ENCODE measurements around the gene DNAJC15. TPM values are rescaled to one million over a fixed set of nuclear protein-coding genes. Genes with fewer than 3 reads are reported as not detected.

DNAJC15 gene
- total RNA-seq, 1 experiment from 2014 or later, result 72.2 TPM

GRCh38 chr13:43061496-43062280 lies 38.3 kb downstream of the DNAJC15 start:
- no peak overlapping the region for H3K4me3 ChIP-seq (ENCODE audit: low read depth, low read length)
- CTCF ChIA-PET, result interaction anchor here (0.9 kb wide), 1 partner anchor 93 kb away, joined by 3 read pairs; no protein-coding TSS in a partner anchor
- peaks cover 40% of the 10 kb centered on the region for H3K4me1 Mint-ChIP-seq (ENCODE audit: low read depth, unreplicated experiment)

GRCh38 chr13:43071824-43072223 lies 48.4 kb downstream of the DNAJC15 start:
- Mint-ChIP-seq H3K4me1 (ENCODE audit: low read depth, unreplicated experiment) (peaks cover 42% of the 10 kb centered on the region), H3K36me3 (ENCODE audit: insufficient read depth, unreplicated experiment) (peaks cover 92% of the 10 kb centered on the region), H3K9me3 (ENCODE audit: unreplicated experiment) (no peaks in the 10 kb centered on the region), H3K27ac (ENCODE audit: unreplicated experiment) (peak overlapping the region; percentile 71), H3K27me3 (ENCODE audit: insufficient read depth, unreplicated experiment) (no peaks in the 10 kb centered on the region), H3K4me3 (ENCODE audit: unreplicated experiment) (peak overlapping the region; percentile 20)
- H3K27me3 ChIP-seq (replicated peaks; ENCODE audit: control insufficient read depth, insufficient read depth, low read length), result no peaks in the 10 kb centered on the region
- H3K4me1 ChIP-seq, result peaks cover 48% of the 10 kb centered on the region
- no peaks in the 10 kb centered on the region; the same call in 1 of the 2 replicates for H3K36me3 ChIP-seq (ENCODE audit: control insufficient read depth, insufficient read depth, low read length)
- no peaks in the 10 kb centered on the region for H3K9me3 ChIP-seq
- ChIA-PET POLR2A (interaction anchor here (1.2 kb wide), 2 partner anchors 17 to 80 kb away, joined by 4 to 6 read pairs; partner anchors contain the start of gene EPSTI1), CTCF (no interaction called here)
- DNase-seq, result no peak
- TF ChIP-seq CTCF (IDR thresholded peaks at IDR 0.05; ENCODE audit: insufficient read depth in 1 of 2, low read depth in 1 of 2, low read length in 1 of 2, severe bottlenecking in 1 of 2, unreplicated experiment in 1 of 2), result no peak
- H3K4me3 ChIP-seq (ENCODE audit: low read depth, low read length), result no peak overlapping the region
- BruUV-seq (replicated peaks), result no TSS peak
- intact Hi-C loops (cut with micrococcal nuclease; ENCODE audit: unreplicated experiment), result loop anchor here (5.0 kb wide), 1 partner anchor 100 kb away; no protein-coding TSS in a partner anchor

More at GRCh38 chr13:43061496-43062280, 38.3 kb downstream of the DNAJC15 start:
- Mint-ChIP-seq H3K27me3 (ENCODE audit: insufficient read depth, unreplicated experiment) (no peaks in the 10 kb centered on the region), H3K27ac (ENCODE audit: unreplicated experiment) (peak overlapping the region; percentile 40), H3K9me3 (ENCODE audit: unreplicated experiment) (no peaks in the 10 kb centered on the region), H3K36me3 (ENCODE audit: insufficient read depth, unreplicated experiment) (peaks cover 40% of the 10 kb centered on the region), H3K4me3 (ENCODE audit: unreplicated experiment) (peak overlapping the region; percentile 47)
- no TSS peak for BruUV-seq (replicated peaks)
- TF ChIP-seq CTCF (IDR thresholded peaks at IDR 0.05; ENCODE audit: insufficient read depth in 1 of 2, low read depth in 1 of 2, low read length in 1 of 2, severe bottlenecking in 1 of 2, unreplicated experiment in 1 of 2), result no peak
- H3K36me3 ChIP-seq (ENCODE audit: control insufficient read depth, insufficient read depth, low read length), result no peaks in the 10 kb centered on the region
- H3K27me3 ChIP-seq (replicated peaks; ENCODE audit: control insufficient read depth, insufficient read depth, low read length), result no peaks in the 10 kb centered on the region
- peaks cover 73% of the 10 kb centered on the region for H3K4me1 ChIP-seq
- POLR2A ChIA-PET, result interaction anchor here (0.7 to 1.4 kb wide), 2 partner anchors 70 to 94 kb away, joined by 3 read pairs; partner anchors contain the start of gene EPSTI1
- no peak for DNase-seq
- H3K9me3 ChIP-seq, result 0 out of 2 replicates have a peak, but pooled peaks cover 2% of the 10 kb centered on the region
- intact Hi-C loops (cut with micrococcal nuclease; ENCODE audit: unreplicated experiment), result no loop called here

GRCh38 chr13:43072394-43072793 lies 49.0 kb downstream of the DNAJC15 start:
- intact Hi-C loops (cut with micrococcal nuclease; ENCODE audit: unreplicated experiment), result loop anchor here (5.0 kb wide), 1 partner anchor 100 kb away; no protein-coding TSS in a partner anchor
- Histone ChIP-seq H3K4me1 (peaks cover 48% of the 10 kb centered on the region), H3K27me3 (replicated peaks; ENCODE audit: control insufficient read depth, insufficient read depth, low read length) (no peaks in the 10 kb centered on the region), H3K36me3 (ENCODE audit: control insufficient read depth, insufficient read depth, low read length) (no peaks in the 10 kb centered on the region; the same call in 1 of the 2 replicates), H3K9me3 (no peaks in the 10 kb centered on the region), H3K4me3 (ENCODE audit: low read depth, low read length) (no peak overlapping the region)
- no TSS peak for BruUV-seq (replicated peaks)
- no peak for TF ChIP-seq CTCF (IDR thresholded peaks at IDR 0.05; ENCODE audit: insufficient read depth in 1 of 2, low read depth in 1 of 2, low read length in 1 of 2, severe bottlenecking in 1 of 2, unreplicated experiment in 1 of 2)
- H3K4me1 Mint-ChIP-seq (ENCODE audit: low read depth, unreplicated experiment), result peaks cover 44% of the 10 kb centered on the region
- H3K27ac Mint-ChIP-seq (ENCODE audit: unreplicated experiment), result peak overlapping the region; percentile 71
- peaks cover 92% of the 10 kb centered on the region for H3K36me3 Mint-ChIP-seq (ENCODE audit: insufficient read depth, unreplicated experiment)
- POLR2A ChIA-PET, result interaction anchor here (1.2 kb wide), 2 partner anchors 18 to 80 kb away, joined by 4 to 6 read pairs; partner anchors contain the start of gene EPSTI1
- peak overlapping the region; percentile 4 for H3K4me3 Mint-ChIP-seq (ENCODE audit: unreplicated experiment)
- peak in 1 of 2 experiments; percentile 37 for DNase-seq
- CTCF ChIA-PET, result no interaction called here
- no peaks in the 10 kb centered on the region for H3K9me3 Mint-ChIP-seq (ENCODE audit: unreplicated experiment)
- no peaks in the 10 kb centered on the region for H3K27me3 Mint-ChIP-seq (ENCODE audit: insufficient read depth, unreplicated experiment)

Measured in Caco-2 (cell line).